SK-N-SH (cell line): ENCODE measurements around the gene ADAMTS3. TPM values are rescaled to one million over a fixed set of nuclear protein-coding genes. Genes with fewer than 3 reads are reported as not detected.

Experiments
- CTCF ChIA-PET: fragments of 300-600, 350-600 bp; formaldehyde crosslinking; extraction: SDS; loops from one replicate; lab custom pipeline; 2021; lab: Yijun Ruan, JAX
- POLR2A ChIA-PET: fragments of 350-600 bp; sonication (Branson Sonifier 250); formaldehyde crosslinking; extraction: SDS; loops from one replicate; lab custom pipeline; 2020; ENCODE audit warnings: antibody characterized with exemption, inconsistent platforms; lab: Yijun Ruan, JAX
- DNase-seq: peaks from one replicate; pipeline ENCODE4 v3.0.0; 2012
- H2AFZ ChIP-seq: fragments of 200-600 bp; sonication (generic); 2 replicates; pipeline ENCODE4 v1.8.1; 2016; ENCODE audit warnings: antibody characterized with exemption, mild to moderate bottlenecking, low read depth
- H3F3A ChIP-seq: fragments of 200-600 bp; sonication (generic); replicated peaks from 2 replicates; pipeline ENCODE3; 2016; ENCODE audit warnings: antibody characterized with exemption, mild to moderate bottlenecking; ENCODE audit not compliant: insufficient read depth
- H3K27ac ChIP-seq, 2 experiments: fragments of 200-500 bp in 1 of 2; fragments of 200-600 bp in 1 of 2; sonication (Bioruptor generic) in 1 of 2; sonication (generic), shearing (Covaris generic) in 1 of 2; 2 replicates each; pipeline versions ENCODE4 v1.5.1 to v1.6.1; 2014 to 2016; ENCODE audit warnings: low read depth in 2 of 2, inconsistent platforms in 1 of 2, low read length in 1 of 2, mild to moderate bottlenecking in 1 of 2, mixed read lengths in 1 of 2
- H3K27me3 ChIP-seq: fragments of 200-600 bp; sonication (generic), shearing (Covaris generic); 2 replicates; pipeline ENCODE4 v1.6.1; 2016; ENCODE audit warnings: mixed run types; ENCODE audit not compliant: insufficient read depth
- H3K36me3 ChIP-seq, 2 experiments: fragments of 200-500 bp in 1 of 2; fragments of 200-600 bp in 1 of 2; sonication (Bioruptor generic) in 1 of 2; sonication (generic) in 1 of 2; replicated peaks in 1 of 2; 2 replicates each; pipeline versions ENCODE3 to v1.5.1; 2014 to 2016; ENCODE audit warnings: low read length in 1 of 2, mild to moderate bottlenecking in 1 of 2; ENCODE audit not compliant: insufficient read depth in 2 of 2, control insufficient read depth in 1 of 2
- H3K4me1 ChIP-seq, 2 experiments: fragments of 200-500 bp in 1 of 2; fragments of 200-600 bp in 1 of 2; sonication (Bioruptor generic) in 1 of 2; sonication (generic), shearing (Covaris generic) in 1 of 2; 2 replicates each; pipeline versions ENCODE4 v1.5.1 to v1.6.1; 2014 to 2016; ENCODE audit warnings: low read depth in 1 of 2, low read length in 1 of 2, mixed run types in 1 of 2; ENCODE audit not compliant: insufficient read depth in 2 of 2, control insufficient read depth in 1 of 2
- H3K4me2 ChIP-seq: fragments of 200-600 bp; sonication (generic), shearing (Covaris generic); 2 replicates; pipeline ENCODE4 v1.6.1; 2017; ENCODE audit warnings: mixed run types
- H3K4me3 ChIP-seq, 2 experiments: fragments of 200-500 bp in 1 of 2; fragments of 200-600 bp in 1 of 2; sonication (Bioruptor generic) in 1 of 2; sonication (generic), shearing (Covaris generic) in 1 of 2; 2 replicates each; pipeline versions ENCODE4 v1.5.1 to v1.8.1; 2014 to 2016; ENCODE audit warnings: low read depth in 2 of 2, inconsistent platforms in 1 of 2, low read length in 1 of 2, mild to moderate bottlenecking in 1 of 2, mixed read lengths in 1 of 2, moderate library complexity in 1 of 2
- H3K79me2 ChIP-seq: fragments of 200-600 bp; sonication (generic); 2 replicates; pipeline ENCODE4 v1.8.1; 2017; ENCODE audit warnings: mild to moderate bottlenecking; ENCODE audit not compliant: insufficient read depth
- H3K9ac ChIP-seq: fragments of 200-600 bp; sonication (generic); 2 replicates; pipeline ENCODE4 v1.6.1; 2017; ENCODE audit warnings: mixed run types
- H3K9me2 ChIP-seq: fragments of 200-600 bp; sonication (generic); 2 replicates; pipeline ENCODE4 v1.6.1; 2017; ENCODE audit warnings: mixed run types
- H3K9me3 ChIP-seq: fragments of 200-600 bp; sonication (generic); 2 replicates; pipeline ENCODE4 v1.6.1; 2017; ENCODE audit warnings: mixed run types, mild to moderate bottlenecking, moderate library complexity
- H4K20me1 ChIP-seq: fragments of 200-600 bp; sonication (generic); 2 replicates; pipeline ENCODE4 v1.6.1; 2017; ENCODE audit warnings: mild to moderate bottlenecking, mixed run types; ENCODE audit not compliant: insufficient read depth
- CHD2 ChIP-seq: fragments of 150-350 bp; IDR thresholded peaks from 2 replicates; pipeline ENCODE4 v1.6.1; 2018; ENCODE audit warnings: low read length; ENCODE audit not compliant: partially characterized antibody
- EZH2phosphoT487 ChIP-seq: fragments of 200-600 bp; sonication (generic); IDR thresholded peaks from 2 replicates; pipeline ENCODE4 v1.6.1; 2017; ENCODE audit warnings: low read depth, mixed run types, mild to moderate bottlenecking, antibody characterized with exemption, moderate library complexity, borderline replicate concordance
- FOXJ3 ChIP-seq: sonication (generic); formaldehyde crosslinking; IDR thresholded peaks from 2 replicates; pipeline ENCODE4 v1.5.1; 2020; ENCODE audit warnings: mild to moderate bottlenecking, missing genetic modification reagents
- GABPA ChIP-seq: IDR thresholded peaks from 2 replicates; pipeline ENCODE4 v1.4.0; 2012; ENCODE audit warnings: low read depth, mild to moderate bottlenecking
- GATA2 ChIP-seq: sonication (generic); formaldehyde crosslinking; IDR thresholded peaks from 2 replicates; pipeline ENCODE4 v1.5.0; 2020; ENCODE audit warnings: mild to moderate bottlenecking, missing genetic modification reagents
- IRF3 ChIP-seq: fragments of 150-350 bp; IDR thresholded peaks from 2 replicates; pipeline ENCODE4 v1.6.1; 2016; ENCODE audit warnings: mild to moderate bottlenecking, low read depth, low read length
- JUND ChIP-seq: IDR thresholded peaks from 2 replicates; pipeline ENCODE4 v1.4.0; 2012
- MEF2A ChIP-seq: IDR thresholded peaks from 2 replicates; pipeline ENCODE4 v1.4.0; 2012; ENCODE audit warnings: low read depth, borderline replicate concordance
- NFIC ChIP-seq: IDR thresholded peaks from 2 replicates; pipeline ENCODE4 v1.4.0; 2012; ENCODE audit warnings: borderline replicate concordance
- NRF1 ChIP-seq: IDR thresholded peaks from 2 replicates; pipeline ENCODE4 v1.6.1; 2012; ENCODE audit warnings: low read depth, mild to moderate bottlenecking, low read length
- POLR2AphosphoS5 ChIP-seq: IDR thresholded peaks from 2 replicates; pipeline ENCODE4 v1.6.1; 2012; ENCODE audit warnings: low read depth, low read length
- RAD21 ChIP-seq: IDR thresholded peaks from 2 replicates; pipeline ENCODE4 v1.6.1; 2012; ENCODE audit warnings: mild to moderate bottlenecking, low read length
- RCOR1 ChIP-seq: fragments of 150-350 bp; IDR thresholded peaks from 2 replicates; pipeline ENCODE4 v1.6.1; 2017; ENCODE audit warnings: antibody characterized with exemption, low read length
- SMC3 ChIP-seq: IDR thresholded peaks from 2 replicates; pipeline ENCODE4 v1.6.1; 2012; ENCODE audit warnings: low read depth, low read length, improper control_type of control experiment
- TAF1 ChIP-seq: IDR thresholded peaks from 2 replicates; pipeline ENCODE4 v1.6.1; 2012; ENCODE audit warnings: low read depth, mild to moderate bottlenecking, low read length, moderate library complexity, borderline replicate concordance
- TEAD4 ChIP-seq: IDR thresholded peaks from 2 replicates; pipeline ENCODE4 v1.4.0; 2012; ENCODE audit warnings: mild to moderate bottlenecking, borderline replicate concordance; ENCODE audit not compliant: insufficient read depth
- ZBTB33 ChIP-seq: IDR thresholded peaks from 2 replicates; pipeline ENCODE4 v1.4.0; 2012; ENCODE audit warnings: low read depth, borderline replicate concordance
- WGBS: methylation state at CpG from one replicate; pipeline ENCODE4 v1.1.6; 2017; ENCODE audit warnings: low lambda C conversion rate; 5-methylcytosine and 5-hydroxymethylcytosine counted together
- polyA plus RNA-seq, 3 experiments: library from polyadenylated mRNA; depleted of rRNA; stranded (reverse); fragments of >200 nt; gene quantifications; 2 replicates each; pipeline ENCODE4 v1.2.3, GENCODE V29; 2012

ADAMTS3 gene
- polyA plus RNA-seq, 1 of the 3 experiments (the other 2 are of a cell fraction) = 0.99 TPM

GRCh38 chr4:72318421-72319170, 250.4 kb downstream of the ADAMTS3 start:
- H3K4me1 ChIP-seq = peaks cover 4 to 21% of the 10 kb centered on the region in 2 experiments; a peak in 3 of 4 replicates
- H3K4me2 ChIP-seq = no peak overlapping the region
- no peak for DNase-seq
- no peaks in the 10 kb centered on the region for H3K27me3 ChIP-seq
- TF ChIP-seq JUND = no peak
- no peak for TF ChIP-seq TEAD4
- TF ChIP-seq MEF2A = no peak
- no peak for TF ChIP-seq ZBTB33
- no peak for TF ChIP-seq RAD21
- TF ChIP-seq CHD2 = no peak
- TF ChIP-seq SMC3 = no peak
- no peak for TF ChIP-seq RCOR1
- no peak for TF ChIP-seq FOXJ3 (CRISPR knock-in tag)
- no peak for TF ChIP-seq TAF1
- no peak for TF ChIP-seq GABPA
- TF ChIP-seq POLR2AphosphoS5 = no peak
- TF ChIP-seq GATA2 = no peak
- no peak for TF ChIP-seq NRF1
- TF ChIP-seq EZH2phosphoT487 = no peak
- TF ChIP-seq IRF3 = no peak
- no peak for TF ChIP-seq NFIC
- no peaks in the 10 kb centered on the region for H3K9me2 ChIP-seq
- ChIA-PET POLR2A (no interaction called here), CTCF (interaction anchor here (0.8 to 4.5 kb wide), 7 partner anchors 8 to 177 kb away, joined by 3 to 25 read pairs (median 4); no protein-coding TSS in a partner anchor)
- H3K36me3 ChIP-seq = no peaks in the 10 kb centered on the region
- H3K9me3 ChIP-seq = no peaks in the 10 kb centered on the region
- no peak overlapping the region for H3K9ac ChIP-seq
- H2AFZ ChIP-seq = no peak overlapping the region
- no peak overlapping the region for H3K4me3 ChIP-seq
- no peaks in the 10 kb centered on the region for H3K79me2 ChIP-seq
- H4K20me1 ChIP-seq = no peaks in the 10 kb centered on the region
- peak overlapping the region in 1 of 2 experiments; percentile 75; a peak in 1 of 4 replicates for H3K27ac ChIP-seq
- 72% methylated on average over 7 of the region's 7 CpGs for WGBS
- H3F3A ChIP-seq = peaks cover 19% of the 10 kb centered on the region
